SKM-1 treated with dmso at 0.1 percent for 144 hours (cell line): Measurements from ENCODE around the gene SIRT5.

Experiments used
- DNase-seq: peaks from one replicate; lab custom pipeline; 2025; ENCODE audit not compliant: unreplicated experiment; lab: John Stamatoyannopoulos, UW

SIRT5 gene

DNA sequence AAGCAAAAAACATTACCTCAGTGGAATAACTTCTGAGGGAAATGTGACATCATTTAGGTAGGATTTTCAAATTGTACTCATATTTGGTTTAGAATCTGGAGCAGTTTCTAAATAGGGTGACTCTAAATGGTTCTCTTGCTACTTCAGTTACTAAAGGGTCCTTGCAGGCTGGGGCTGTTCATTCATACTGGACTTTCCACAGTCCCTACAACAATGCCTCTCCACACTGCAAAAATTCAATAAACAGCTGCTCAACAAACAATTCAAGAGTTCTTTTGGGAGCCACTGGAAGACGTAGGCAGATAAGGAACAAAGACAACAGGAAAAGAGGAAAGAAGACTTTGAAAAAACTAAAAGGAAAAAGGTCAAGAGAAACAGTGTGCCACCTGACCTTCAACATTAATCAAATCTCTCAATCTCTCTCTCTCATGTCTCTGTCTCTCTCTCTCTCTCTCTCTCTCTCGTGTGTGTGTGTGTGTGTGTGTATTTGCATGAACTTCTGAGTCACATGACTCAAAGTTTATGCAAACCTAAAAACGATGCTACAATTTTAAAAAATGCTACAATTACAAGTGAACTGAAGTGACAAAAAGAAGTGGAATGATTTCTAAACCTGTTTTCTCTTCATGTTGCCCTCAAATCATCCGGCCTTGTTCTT is 55.2 kb downstream of the SIRT5 start:
- DNase-seq: no peak

- DNase-seq: no peak
These were observed 56.1 kb downstream of the SIRT5 start for GRCh38 chr6:13630499-13630898.

DNA sequence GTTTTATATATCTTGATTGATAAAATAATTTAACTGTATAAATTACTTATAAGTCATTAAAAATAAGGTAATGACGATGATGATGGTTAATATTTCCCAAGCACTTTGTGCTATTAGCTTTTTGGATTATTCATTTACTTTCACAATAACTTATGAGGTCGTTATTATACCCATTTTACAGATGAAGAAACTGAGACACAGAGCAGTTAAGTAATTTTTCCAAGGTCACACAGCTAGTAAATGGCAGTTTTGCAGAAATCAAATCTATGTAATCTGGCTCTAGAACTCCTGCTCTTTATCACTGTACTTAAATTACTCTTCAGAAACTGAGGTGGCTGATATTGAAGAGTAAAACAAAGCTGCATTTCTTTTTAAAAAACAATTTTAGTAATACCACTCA is 58.9 kb downstream of the SIRT5 start:
- DNase-seq: no peak

DNA sequence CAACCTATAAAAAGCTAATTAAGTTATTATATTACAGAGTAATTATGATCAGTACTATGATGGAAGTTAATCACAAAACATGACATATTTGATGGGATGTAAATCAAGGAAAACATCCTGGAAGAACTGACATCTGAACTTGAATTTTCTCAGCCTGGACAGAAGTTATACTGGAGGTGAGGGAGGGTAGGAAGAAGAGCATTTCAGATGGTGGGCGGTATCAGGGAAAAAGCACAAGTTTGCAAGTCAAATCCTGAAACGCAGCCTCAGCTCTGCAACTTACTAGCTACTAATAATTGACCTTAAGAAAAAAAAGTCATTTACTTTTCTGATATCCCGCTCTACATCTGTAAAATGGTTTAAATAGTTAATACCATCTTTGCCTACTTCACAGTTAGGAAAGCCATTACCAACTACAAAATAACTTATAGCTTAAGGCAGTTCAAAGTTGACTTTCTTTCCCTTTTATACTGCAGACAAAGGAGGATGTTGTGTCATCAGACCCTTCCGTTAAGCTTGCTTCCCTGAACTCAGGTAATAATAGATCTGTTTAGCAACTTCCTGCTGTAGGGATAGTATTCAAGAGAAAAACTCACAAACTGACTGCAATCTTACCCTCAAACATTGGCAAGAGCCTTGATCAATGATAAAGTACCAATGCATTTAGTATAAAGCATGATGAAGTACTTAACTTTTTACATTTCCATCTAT is 61.7 kb downstream of the SIRT5 start:
- DNase-seq: peak; percentile 82

DNA sequence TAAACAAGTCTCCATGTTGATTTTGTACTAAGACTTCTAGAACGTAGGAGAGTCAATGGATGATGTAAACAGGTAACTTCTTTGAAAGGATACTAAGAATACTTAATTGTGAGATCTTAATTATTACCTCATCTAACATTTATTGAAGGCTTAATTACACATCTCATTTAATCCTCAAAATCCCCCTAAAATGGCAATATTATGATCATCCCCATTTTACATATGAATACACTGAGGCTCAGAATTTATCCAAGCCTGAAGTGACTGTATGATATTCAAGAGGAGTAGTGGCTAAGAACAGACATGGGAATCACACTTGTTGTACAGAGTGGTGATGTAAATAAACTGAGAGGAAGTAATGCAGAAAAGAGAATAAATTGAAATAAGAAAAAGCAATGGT is 63.6 kb downstream of the SIRT5 start:
- DNase-seq: no peak

GRCh38 chr6:13638626-13639025 is 64.2 kb downstream of the SIRT5 start:
- peak; percentile 77 for DNase-seq

- no peak for DNase-seq
These were observed 66.9 kb downstream of the SIRT5 start for GRCh38 chr6:13641315-13641714.

- no peak for DNase-seq
These were observed 68.7 kb downstream of the SIRT5 start for GRCh38 chr6:13643125-13643524.

GRCh38 chr6:13648850-13649249 is 74.4 kb downstream of the SIRT5 start:
- no peak for DNase-seq

DNA sequence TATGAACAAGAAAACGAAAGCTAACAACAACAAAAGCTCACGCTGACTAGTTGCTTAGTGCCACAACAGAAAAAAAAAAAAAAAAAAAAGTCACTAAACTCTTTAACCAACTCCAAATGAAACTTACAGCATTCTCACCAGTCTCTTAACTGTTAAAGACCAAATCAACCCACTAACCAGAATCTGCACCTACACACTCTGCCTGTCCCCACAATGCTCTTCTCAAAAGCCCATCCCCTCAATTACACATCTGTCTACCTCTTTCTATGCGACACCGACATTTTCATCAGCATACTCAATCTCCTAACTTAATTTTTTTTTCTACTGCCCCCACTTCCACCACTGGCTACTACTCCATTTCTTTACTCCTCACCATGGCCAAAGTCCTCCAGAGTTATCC is 75.0 kb downstream of the SIRT5 start:
- DNase-seq: no peak

GRCh38 chr6:13653296-13653695 is 78.9 kb downstream of the SIRT5 start:
- no peak for DNase-seq

GRCh38 chr6:13654496-13654895 is 80.1 kb downstream of the SIRT5 start:
- no peak for DNase-seq

DNA sequence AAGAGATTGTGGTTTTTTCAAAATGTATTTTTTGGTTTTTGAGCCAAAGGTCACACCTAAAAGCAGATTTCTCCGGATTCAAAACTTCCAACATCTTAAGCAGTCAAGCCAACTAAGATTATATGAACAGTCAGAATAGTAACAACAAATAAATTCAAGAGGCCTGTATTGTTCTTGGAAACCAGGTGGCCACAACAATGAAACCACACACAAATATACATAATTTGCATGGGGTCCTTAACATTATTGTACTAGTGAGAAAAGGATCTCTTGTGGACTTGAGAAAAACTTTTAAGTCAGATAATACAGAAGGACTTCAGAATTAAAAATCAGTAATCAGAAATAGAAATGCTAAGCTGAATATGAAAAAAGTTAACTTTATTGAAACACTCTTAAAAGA is 81.3 kb downstream of the SIRT5 start:
- DNase-seq: no peak

DNA sequence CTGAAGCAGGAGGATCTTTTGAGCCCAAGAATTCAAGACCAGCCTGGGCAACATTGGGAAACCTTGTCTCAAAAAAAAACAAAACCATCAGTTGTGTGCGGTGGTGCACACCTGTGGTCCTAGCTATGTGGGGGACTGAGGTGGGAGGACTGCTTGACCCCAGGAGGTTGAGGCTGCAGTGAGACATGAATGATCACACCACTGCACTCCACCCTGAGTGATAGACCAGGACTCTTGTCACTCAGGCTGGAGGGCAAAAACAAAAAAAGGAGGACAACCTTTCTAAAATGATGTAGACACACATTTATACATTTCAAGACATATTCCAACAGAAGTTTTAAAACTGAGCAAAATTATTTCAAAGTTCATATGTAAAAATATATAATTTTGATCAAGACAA is 85.9 kb downstream of the SIRT5 start:
- no peak for DNase-seq

GRCh38 chr6:13660893-13661292 is 86.5 kb downstream of the SIRT5 start:
- no peak for DNase-seq

- DNase-seq: no peak
These were observed 87.2 kb downstream of the SIRT5 start for GRCh38 chr6:13661647-13662046.

DNA sequence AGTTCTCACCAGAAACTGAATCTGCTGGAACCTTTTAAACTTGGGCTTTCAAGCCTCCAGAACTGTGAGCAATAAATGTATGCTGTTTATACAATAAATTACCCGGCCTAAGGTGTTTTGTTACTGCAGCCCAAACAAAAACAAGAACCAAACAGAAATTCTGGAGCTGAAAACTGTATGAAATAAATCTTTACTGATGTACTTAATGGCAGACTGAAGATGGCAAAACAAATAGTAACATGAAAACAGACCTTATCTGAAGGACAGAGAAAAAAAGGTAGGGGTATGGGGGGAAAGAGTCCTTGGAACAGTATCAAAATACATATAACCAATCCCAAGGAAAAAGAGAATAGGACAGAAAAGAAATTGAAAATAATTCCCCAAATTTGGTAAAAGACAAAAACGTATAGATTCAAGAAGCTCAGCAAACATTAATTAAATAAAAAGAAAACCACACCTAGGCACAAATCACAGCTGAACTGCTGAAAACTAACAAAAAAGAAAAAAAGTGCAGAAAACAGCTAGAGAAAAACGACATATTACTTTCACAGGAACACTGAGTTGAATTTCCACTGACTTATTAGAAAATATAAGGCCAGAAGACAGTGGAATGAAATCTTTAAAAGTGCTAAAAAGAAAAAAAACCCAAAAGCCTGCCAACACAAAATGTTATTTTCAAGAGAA is 88.4 kb downstream of the SIRT5 start:
- DNase-seq: no peak

GRCh38 chr6:13663986-13664385 is 89.6 kb downstream of the SIRT5 start:
- DNase-seq: no peak
